Adrenal gland (tissue), 5 donors: ENCODE data around the gene PGRMC2.

Experiments
- POLR2A ChIP-seq, 2 donors: fragments of 450-650 bp; IDR thresholded peaks; one replicate each; pipeline ENCODE4 v1.6.1; 2017; ENCODE audit warnings: antibody characterized with exemption in 2 of 2, mild to moderate bottlenecking in 2 of 2, moderate library complexity in 1 of 2
- TF ChIP-seq, protein P1 (sequence below), 6 experiments: fragments of 450-650 bp in 4 of 6; fragments of 200-600 bp in 2 of 6; sonication (generic) in 1 of 6; IDR thresholded peaks; 1 replicate in 5 of 6; 2 replicates in 1 of 6; pipeline versions ENCODE4 v1.5.1 to v1.8.0; 2016 to 2021; ENCODE audit warnings: antibody characterized with exemption in 6 of 6, mild to moderate bottlenecking in 2 of 6, moderate library complexity in 1 of 6
- donor health status: DM: no; HTN: no; CAD: no.

DNA sequence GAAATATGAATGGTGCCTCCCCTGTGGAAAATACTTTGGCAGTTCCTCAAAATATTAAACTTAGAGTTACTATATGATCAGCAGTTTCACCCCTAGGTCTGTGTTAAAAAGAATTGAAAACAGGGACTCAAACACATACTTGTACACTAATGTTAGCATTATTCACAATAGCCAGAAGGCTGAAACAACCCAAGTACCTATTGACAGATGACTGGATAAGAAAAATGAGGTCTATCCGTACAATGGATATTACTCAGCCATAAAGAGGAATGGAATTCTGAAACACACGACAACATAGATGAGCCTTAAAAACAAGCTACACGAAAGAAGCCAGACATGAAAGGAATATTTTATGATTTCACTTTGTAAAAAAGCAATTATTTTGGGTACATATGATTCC, 54.9 kb downstream of the PGRMC2 start:
- TF ChIP-seq, protein P1, sequence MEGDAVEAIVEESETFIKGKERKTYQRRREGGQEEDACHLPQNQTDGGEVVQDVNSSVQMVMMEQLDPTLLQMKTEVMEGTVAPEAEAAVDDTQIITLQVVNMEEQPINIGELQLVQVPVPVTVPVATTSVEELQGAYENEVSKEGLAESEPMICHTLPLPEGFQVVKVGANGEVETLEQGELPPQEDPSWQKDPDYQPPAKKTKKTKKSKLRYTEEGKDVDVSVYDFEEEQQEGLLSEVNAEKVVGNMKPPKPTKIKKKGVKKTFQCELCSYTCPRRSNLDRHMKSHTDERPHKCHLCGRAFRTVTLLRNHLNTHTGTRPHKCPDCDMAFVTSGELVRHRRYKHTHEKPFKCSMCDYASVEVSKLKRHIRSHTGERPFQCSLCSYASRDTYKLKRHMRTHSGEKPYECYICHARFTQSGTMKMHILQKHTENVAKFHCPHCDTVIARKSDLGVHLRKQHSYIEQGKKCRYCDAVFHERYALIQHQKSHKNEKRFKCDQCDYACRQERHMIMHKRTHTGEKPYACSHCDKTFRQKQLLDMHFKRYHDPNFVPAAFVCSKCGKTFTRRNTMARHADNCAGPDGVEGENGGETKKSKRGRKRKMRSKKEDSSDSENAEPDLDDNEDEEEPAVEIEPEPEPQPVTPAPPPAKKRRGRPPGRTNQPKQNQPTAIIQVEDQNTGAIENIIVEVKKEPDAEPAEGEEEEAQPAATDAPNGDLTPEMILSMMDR (IDR thresholded peaks at IDR 0.05): no peak
- TF ChIP-seq POLR2A (IDR thresholded peaks at IDR 0.05): no peak
